Chondrocyte (in vitro differentiated cells): ENCODE data around the gene HCK. TPM values are rescaled to one million over a fixed set of nuclear protein-coding genes. Genes with fewer than 3 reads are reported as not detected.
"Not testable (repeated sequence)": the region's sequence is repeated elsewhere in the genome, so short reads cannot be mapped to it uniquely, and the experiment has no call there.

Source experiments
- DNase-seq: peaks from one replicate; pipeline ENCODE4 v3.0.0; 2021; ENCODE audit warnings: mixed read lengths, low spot score
- H3K27ac Mint-ChIP-seq: one replicate; pipeline ENCODE4 v1.8.0; 2021; ENCODE audit warnings: mild to moderate bottlenecking, moderate library complexity, mixed read lengths; ENCODE audit not compliant: unreplicated experiment
- H3K27me3 Mint-ChIP-seq: 2 replicates; pipeline ENCODE4 v1.8.0; 2021; ENCODE audit warnings: low read depth, mixed read lengths
- H3K36me3 Mint-ChIP-seq: 2 replicates; pipeline ENCODE4 v1.8.0; 2021; ENCODE audit warnings: low read depth, mixed read lengths
- H3K4me1 Mint-ChIP-seq: 2 replicates; pipeline ENCODE4 v1.8.0; 2021; ENCODE audit warnings: low read depth, mild to moderate bottlenecking, mixed read lengths
- H3K4me3 Mint-ChIP-seq: one replicate; pipeline ENCODE4 v1.8.0; 2021; ENCODE audit warnings: mild to moderate bottlenecking, moderate library complexity, mixed read lengths; ENCODE audit not compliant: unreplicated experiment
- H3K9me3 Mint-ChIP-seq: 2 replicates; pipeline ENCODE4 v1.8.0; 2021; ENCODE audit warnings: low read depth, mixed read lengths
- CTCF ChIP-seq: fragments of 200-600 bp; sonication (generic); IDR thresholded peaks from 2 replicates; pipeline ENCODE4 v1.5.0; 2021; ENCODE audit warnings: antibody characterized with exemption, mild to moderate bottlenecking, moderate library complexity
- total RNA-seq: library from RNA; stranded (reverse); gene quantifications from 3 replicates; pipeline ENCODE4 v1.2.1, GENCODE V29; 2021

HCK gene
- total RNA-seq, 1 donor from 2014 or later = not detected

GRCh38 chr20:32116079-32116521, 64.1 kb downstream of the HCK start:
- peaks cover 45% of the 10 kb centered on the region for H3K4me1 Mint-ChIP-seq
- DNase-seq = no peak
- peak overlapping the region; percentile 13 for H3K27ac Mint-ChIP-seq
- H3K27me3 Mint-ChIP-seq = no peaks in the 10 kb centered on the region
- no peaks in the 10 kb centered on the region for H3K9me3 Mint-ChIP-seq
- H3K4me3 Mint-ChIP-seq = no peak overlapping the region
- no peak for TF ChIP-seq CTCF
- H3K36me3 Mint-ChIP-seq = peaks cover 3% of the 10 kb centered on the region

- Mint-ChIP-seq H3K4me1 (peaks cover 38% of the 10 kb centered on the region), H3K27ac (peak overlapping the region; percentile 49)
- not testable (repeated sequence) for DNase-seq, H3K4me3 Mint-ChIP-seq, H3K27me3 Mint-ChIP-seq, H3K9me3 Mint-ChIP-seq, H3K36me3 Mint-ChIP-seq
Measured at GRCh38 chr20:32116796-32117195, 64.8 kb downstream of the HCK start.

GRCh38 chr20:32118427-32118826, 66.4 kb downstream of the HCK start:
- not testable (repeated sequence) for DNase-seq, H3K4me3 Mint-ChIP-seq, H3K27ac Mint-ChIP-seq, H3K9me3 Mint-ChIP-seq, H3K36me3 Mint-ChIP-seq, H3K27me3 Mint-ChIP-seq
- peaks cover 26% of the 10 kb centered on the region for H3K4me1 Mint-ChIP-seq

- no peaks in the 10 kb centered on the region for H3K27me3 Mint-ChIP-seq
- no peaks in the 10 kb centered on the region for H3K9me3 Mint-ChIP-seq
- H3K4me3 Mint-ChIP-seq = no peak overlapping the region
- H3K27ac Mint-ChIP-seq = no peak overlapping the region
- TF ChIP-seq CTCF = no peak
- H3K4me1 Mint-ChIP-seq = peaks cover 20% of the 10 kb centered on the region
- peaks cover 2% of the 10 kb centered on the region for H3K36me3 Mint-ChIP-seq
- DNase-seq = no peak
Measured at GRCh38 chr20:32119734-32120133, 67.7 kb downstream of the HCK start.

- H3K4me1 Mint-ChIP-seq, H3K27me3 Mint-ChIP-seq, H3K9me3 Mint-ChIP-seq, DNase-seq, H3K27ac Mint-ChIP-seq, H3K4me3 Mint-ChIP-seq, H3K36me3 Mint-ChIP-seq: not testable (repeated sequence)
Measured at GRCh38 chr20:32121908-32122307, 69.9 kb downstream of the HCK start.

- Mint-ChIP-seq H3K4me3 (no peak overlapping the region), H3K9me3 (no peaks in the 10 kb centered on the region)
- no peak for TF ChIP-seq CTCF
Measured at GRCh38 chr20:32123088-32123487, 71.0 kb downstream of the HCK start.

GRCh38 chr20:32124916-32125454, 72.9 kb downstream of the HCK start:
- H3K4me1 Mint-ChIP-seq = peaks cover under 1% of the 10 kb centered on the region
- no peak for TF ChIP-seq CTCF
- DNase-seq = no peak
- no peak overlapping the region for H3K27ac Mint-ChIP-seq
- H3K27me3 Mint-ChIP-seq = no peaks in the 10 kb centered on the region
- H3K9me3 Mint-ChIP-seq = no peaks in the 10 kb centered on the region
- H3K4me3 Mint-ChIP-seq = no peak overlapping the region
- H3K36me3 Mint-ChIP-seq = peaks cover 7% of the 10 kb centered on the region

More at GRCh38 chr20:32123088-32123487, 71.0 kb downstream of the HCK start:
- Mint-ChIP-seq H3K36me3 (peaks cover 7% of the 10 kb centered on the region), H3K27me3 (no peaks in the 10 kb centered on the region), H3K27ac (no peak overlapping the region), H3K4me1 (no peaks in the 10 kb centered on the region)
- no peak for DNase-seq
